GM19438 (cell line): Measurements from ENCODE around the gene ACTBL2.
"Not testable (repeated sequence)": the region's sequence is repeated elsewhere in the genome, so short reads cannot be mapped to it uniquely, and the experiment has no call there.

Experiments
- ATAC-seq: cut with Tn5 transposase; IDR thresholded peaks from one replicate; pipeline ENCODE4 v1.9.1; 2021; ENCODE audit warnings: low read depth; ENCODE audit not compliant: unreplicated experiment

Gene ACTBL2

GRCh38 chr5:57482671-57483106 lies at the start of gene ACTBL2:
Gene ACTBL2 (minus strand): TSS chr5:57482811. CDS start chr5:57482707, 104 bp downstream.
- no peak for ATAC-seq

GRCh38 chr5:57531333-57531732 lies 48.7 kb upstream of the ACTBL2 start:
- no peak for ATAC-seq

- ATAC-seq = no peak
Observed at GRCh38 chr5:57529864-57530263, 47.3 kb upstream of the ACTBL2 start.

- no peak for ATAC-seq
Observed at GRCh38 chr5:57527870-57528269, 45.3 kb upstream of the ACTBL2 start.

- ATAC-seq = no peak
Observed at GRCh38 chr5:57524348-57525060, 41.9 kb upstream of the ACTBL2 start.

GRCh38 chr5:57522477-57522876 lies 39.9 kb upstream of the ACTBL2 start:
- ATAC-seq = not testable (repeated sequence)

- not testable (repeated sequence) for ATAC-seq
Observed at GRCh38 chr5:57518415-57518814, 35.8 kb upstream of the ACTBL2 start.

GRCh38 chr5:57517250-57517649 lies 34.6 kb upstream of the ACTBL2 start:
- ATAC-seq = no peak

GRCh38 chr5:57513785-57514184 lies 31.2 kb upstream of the ACTBL2 start:
- no peak for ATAC-seq

GRCh38 chr5:57511321-57511720 lies 28.7 kb upstream of the ACTBL2 start:
- no peak for ATAC-seq

GRCh38 chr5:57509501-57510260 lies 27.1 kb upstream of the ACTBL2 start:
- no peak for ATAC-seq

GRCh38 chr5:57508211-57508610 lies 25.6 kb upstream of the ACTBL2 start:
- ATAC-seq = no peak

GRCh38 chr5:57505272-57506200 lies 22.9 kb upstream of the ACTBL2 start:
- no peak for ATAC-seq

GRCh38 chr5:57504357-57504756 lies 21.7 kb upstream of the ACTBL2 start:
- ATAC-seq = no peak

- ATAC-seq = no peak
Observed at GRCh38 chr5:57503433-57503832, 20.8 kb upstream of the ACTBL2 start.

GRCh38 chr5:57501414-57502201 lies 19.0 kb upstream of the ACTBL2 start:
- no peak for ATAC-seq

- ATAC-seq = peak; percentile 89
Observed at GRCh38 chr5:57499262-57500050, 16.8 kb upstream of the ACTBL2 start.

- no peak for ATAC-seq
Observed at GRCh38 chr5:57497733-57498132, 15.1 kb upstream of the ACTBL2 start.
